HCT116 (cell line): ENCODE measurements around the gene SH3PXD2A. TPM values are rescaled to one million over a fixed set of nuclear protein-coding genes. Genes with fewer than 3 reads are reported as not detected.

ENCODE experiments used
- ATAC-seq: fragments of 200-7000 bp; cut with Tn5 transposase; 2 replicates; pipeline ENCODE4 v1.9.1; 2020; ENCODE audit warnings: mild to moderate bottlenecking, moderate library complexity
- BruUV-seq: library from RNA; stranded (reverse); fragments of 400-500 nt; replicated peaks from 2 replicates; lab custom pipeline; 2021; lab: Mats Ljungman, UMichigan
- CTCF ChIA-PET: fragments of 300-600 bp; sonication (Branson Sonifier 250); formaldehyde crosslinking; loops from one replicate; lab custom pipeline; 2021; ENCODE audit warnings: antibody characterized with exemption; lab: Charles Lee
- POLR2A ChIA-PET: fragments of 300-600, 350-600 bp; sonication (Branson Sonifier 250); formaldehyde crosslinking; loops from one replicate; lab custom pipeline; 2021; ENCODE audit warnings: antibody characterized with exemption; lab: Charles Lee
- RAD21 ChIA-PET, 2 experiments: fragments of 300-600 bp; sonication (Branson Sonifier 250); formaldehyde crosslinking; loops; one replicate each; lab custom pipeline; 2023; ENCODE audit warnings: low total read pairs in 2 of 2; ENCODE audit not compliant: uncharacterized antibody in 2 of 2, unreplicated experiment in 2 of 2, low non-redundant PET in 1 of 2; lab: Charles Lee
- DNase-seq: peaks from one replicate; pipeline ENCODE4 v3.0.0-alpha.2; 2010; ENCODE audit warnings: low read depth, low spot score
- H2AFZ ChIP-seq: fragments of 200-600 bp; shearing (Covaris generic), sonication (generic); 2 replicates; pipeline ENCODE4 v1.6.1; 2017; ENCODE audit warnings: low read depth, mixed run types, mixed read lengths, antibody characterized with exemption, low read length; ENCODE audit not compliant: poor library complexity, severe bottlenecking
- H3K27ac ChIP-seq: 2 replicates; pipeline ENCODE4 v1.5.1; 2012; ENCODE audit warnings: low read depth, low read length
- H3K27me3 ChIP-seq: fragments of 200-600 bp; sonication (generic); 2 replicates; pipeline ENCODE4 v1.6.1; 2016; ENCODE audit warnings: mixed run types, low read length, mixed read lengths; ENCODE audit not compliant: insufficient read depth
- H3K36me3 ChIP-seq, 2 experiments: fragments of 200-500 bp in 1 of 2; fragments of 200-600 bp in 1 of 2; sonication (Bioruptor generic) in 1 of 2; sonication (generic) in 1 of 2; 2 replicates each; pipeline versions ENCODE4 v1.5.1 to v1.6.1; 2014 to 2016; ENCODE audit warnings: low read length in 2 of 2, inconsistent platforms in 1 of 2, mixed read lengths in 1 of 2, mixed run types in 1 of 2; ENCODE audit not compliant: insufficient read depth in 2 of 2, control insufficient read depth in 1 of 2
- H3K4me1 ChIP-seq, 2 experiments: fragments of 200-600 bp in 1 of 2; sonication (generic) in 1 of 2; 2 replicates each; pipeline versions ENCODE4 v1.5.1 to v1.6.1; 2012 to 2017; ENCODE audit warnings: low read length in 2 of 2, inconsistent platforms in 1 of 2, mild to moderate bottlenecking in 1 of 2, mixed read lengths in 1 of 2, mixed run types in 1 of 2, moderate library complexity in 1 of 2; ENCODE audit not compliant: insufficient read depth in 2 of 2, control insufficient read depth in 1 of 2
- H3K4me2 ChIP-seq: fragments of 200-600 bp; sonication (generic); 2 replicates; pipeline ENCODE4 v1.6.1; 2017; ENCODE audit warnings: mixed run types, low read length, mixed read lengths
- H3K4me3 ChIP-seq, 2 experiments: fragments of 200-600 bp in 1 of 2; sonication (generic) in 1 of 2; replicated peaks in 1 of 2; 2 replicates each; pipeline ENCODE4 v1.5.1; 2011 to 2016; ENCODE audit warnings: low read length in 2 of 2, control low read depth in 1 of 2, low read depth in 1 of 2, mild to moderate bottlenecking in 1 of 2, mixed read lengths in 1 of 2, mixed run types in 1 of 2
- H3K79me2 ChIP-seq: fragments of 200-600 bp; sonication (generic); 2 replicates; pipeline ENCODE4 v1.6.1; 2017; ENCODE audit warnings: mild to moderate bottlenecking, mixed run types, low read length, moderate library complexity, mixed read lengths; ENCODE audit not compliant: insufficient read depth
- H3K9ac ChIP-seq: fragments of 200-600 bp; sonication (generic); 2 replicates; pipeline ENCODE4 v1.6.1; 2016; ENCODE audit warnings: low read length, mixed read lengths
- H3K9me2 ChIP-seq: fragments of 200-600 bp; sonication (generic), shearing (Covaris generic); 2 replicates; pipeline ENCODE4 v1.6.1; 2017; ENCODE audit warnings: mixed run types, mild to moderate bottlenecking, moderate library complexity; ENCODE audit not compliant: insufficient read depth
- H3K9me3 ChIP-seq, 2 experiments: fragments of 200-500 bp in 1 of 2; fragments of 200-600 bp in 1 of 2; sonication (Bioruptor generic) in 1 of 2; sonication (generic) in 1 of 2; 2 replicates each; pipeline ENCODE4 v1.6.1; 2014 to 2017; ENCODE audit warnings: low read length in 2 of 2, mixed read lengths in 2 of 2, inconsistent platforms in 1 of 2, low read depth in 1 of 2, mild to moderate bottlenecking in 1 of 2, mixed run types in 1 of 2, moderate library complexity in 1 of 2; ENCODE audit not compliant: control insufficient read depth in 1 of 2, insufficient read depth in 1 of 2
- H4K20me1 ChIP-seq: fragments of 200-600 bp; sonication (generic), shearing (Covaris generic); 2 replicates; pipeline ENCODE4 v1.6.1; 2017; ENCODE audit warnings: mixed run types, mild to moderate bottlenecking, moderate library complexity; ENCODE audit not compliant: insufficient read depth
- CEBPB ChIP-seq: IDR thresholded peaks from 2 replicates; pipeline ENCODE4 v1.6.1; 2012; ENCODE audit warnings: low read depth
- JUND ChIP-seq: IDR thresholded peaks from 2 replicates; pipeline ENCODE4 v1.6.1; 2012
- SRF ChIP-seq: IDR thresholded peaks from 2 replicates; pipeline ENCODE4 v1.6.1; 2012; ENCODE audit warnings: low read depth
- YY1 ChIP-seq: IDR thresholded peaks from 2 replicates; pipeline ENCODE4 v1.6.1; 2011; ENCODE audit warnings: low read length, low read depth, moderate library complexity, mild to moderate bottlenecking; ENCODE audit not compliant: insufficient replicate concordance; ENCODE audit errors: extremely low read depth
- ZNF274 ChIP-seq: fragments of 200-500 bp; sonication (Bioruptor generic); IDR thresholded peaks from 2 replicates; pipeline ENCODE4 v1.6.1; 2014; ENCODE audit warnings: mild to moderate bottlenecking, low read depth, low read length, inconsistent platforms
- intact Hi-C: fragments of 100-400 bp; cut with micrococcal nuclease; formaldehyde crosslinking; loops from 2 replicates; pipeline ENCODE4 v1.10.0; 2022
- total RNA-seq: library from RNA; stranded (reverse); gene quantifications from one replicate; pipeline ENCODE4 v1.2.1, GENCODE V29; 2021; ENCODE audit not compliant: unreplicated experiment
- TF ChIP-seq, protein P1 (sequence below): IDR thresholded peaks from 2 replicates; pipeline ENCODE4 v1.6.1; 2012
- TF ChIP-seq, protein P2 (sequence below): IDR thresholded peaks from 2 replicates; pipeline ENCODE4 v1.6.1; 2012; ENCODE audit warnings: low read depth
- TF ChIP-seq, protein P3 (sequence below), 3 experiments: fragments of 200-600 bp in 1 of 3; sonication (generic) in 1 of 3; IDR thresholded peaks in 2 of 3; conservative IDR thresholded peaks in 1 of 3; 2 replicates each; pipeline ENCODE4 v1.5.1; 2012 to 2017; ENCODE audit warnings: low read depth in 2 of 3, low read length in 2 of 3, antibody characterized with exemption in 1 of 3, borderline replicate concordance in 1 of 3, control low read depth in 1 of 3, mild to moderate bottlenecking in 1 of 3, mixed read lengths in 1 of 3, mixed run types in 1 of 3, moderate library complexity in 1 of 3; ENCODE audit not compliant: insufficient read depth in 1 of 3
- TF ChIP-seq, protein P4 (sequence below): IDR thresholded peaks from 2 replicates; pipeline ENCODE4 v1.6.1; 2012

SH3PXD2A gene
- total RNA-seq, 1 experiment from 2014 or later: 8.7 TPM

DNA sequence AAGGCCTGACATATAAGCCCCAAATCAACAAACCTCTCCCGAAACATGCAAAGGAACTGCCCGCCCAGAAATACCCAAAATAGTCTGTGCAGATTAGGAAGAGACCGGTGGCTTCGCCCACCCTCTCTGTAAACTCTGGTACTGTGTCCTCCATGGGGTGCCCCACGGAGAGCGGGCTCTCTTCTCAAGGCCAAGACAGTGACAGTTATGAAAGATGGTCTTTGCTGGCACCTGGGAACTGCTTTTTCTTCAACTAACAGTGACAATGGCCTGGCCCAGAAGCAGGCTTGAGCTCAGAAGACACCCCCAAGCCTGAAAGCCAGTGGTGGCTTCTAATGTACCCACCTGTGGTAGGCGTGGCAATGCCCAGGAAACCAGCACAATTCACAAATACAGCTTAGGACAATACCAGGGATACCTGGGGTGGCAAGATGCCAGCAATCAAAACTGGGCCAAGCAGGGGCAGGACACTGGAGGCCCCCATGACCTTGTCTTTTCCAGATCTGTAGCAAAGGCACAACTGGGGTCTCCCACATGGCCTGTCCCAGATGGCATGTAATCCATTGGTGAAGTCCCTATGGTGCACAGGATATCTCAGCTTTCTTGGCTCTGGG lies 254.3 kb downstream of the SH3PXD2A start:
- intact Hi-C loops: no loop called here
- H3K27me3 ChIP-seq: no peaks in the 10 kb centered on the region
- CTCF ChIA-PET: interaction anchor here (0.7 to 3.6 kb wide), 2 partner anchors 72 to 85 kb away, joined by 3 to 41 read pairs; no protein-coding TSS in a partner anchor
- TF ChIP-seq, protein P1, sequence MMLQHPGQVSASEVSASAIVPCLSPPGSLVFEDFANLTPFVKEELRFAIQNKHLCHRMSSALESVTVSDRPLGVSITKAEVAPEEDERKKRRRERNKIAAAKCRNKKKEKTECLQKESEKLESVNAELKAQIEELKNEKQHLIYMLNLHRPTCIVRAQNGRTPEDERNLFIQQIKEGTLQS: no peak
- TF ChIP-seq CEBPB: no peak
- POLR2A ChIA-PET: no interaction called here
- H3K9ac ChIP-seq: no peak overlapping the region
- no peaks in the 10 kb centered on the region for H3K9me2 ChIP-seq
- no peaks in the 10 kb centered on the region for H4K20me1 ChIP-seq
- DNase-seq (no peak), ATAC-seq (no peak)
- no peaks in the 10 kb centered on the region for H3K79me2 ChIP-seq
- H3K27ac ChIP-seq: no peak overlapping the region
- peaks cover 0 to 5% of the 10 kb centered on the region in 2 experiments; a peak in 2 of 4 replicates for H3K4me1 ChIP-seq
- no peaks in the 10 kb centered on the region for H3K9me3 ChIP-seq
- H2AFZ ChIP-seq: no peak overlapping the region
- H3K4me2 ChIP-seq: no peak overlapping the region
- RAD21 ChIA-PET: no interaction called here
- no peak overlapping the region for H3K4me3 ChIP-seq
- no peaks in the 10 kb centered on the region for H3K36me3 ChIP-seq
- no TSS peak for BruUV-seq

DNA sequence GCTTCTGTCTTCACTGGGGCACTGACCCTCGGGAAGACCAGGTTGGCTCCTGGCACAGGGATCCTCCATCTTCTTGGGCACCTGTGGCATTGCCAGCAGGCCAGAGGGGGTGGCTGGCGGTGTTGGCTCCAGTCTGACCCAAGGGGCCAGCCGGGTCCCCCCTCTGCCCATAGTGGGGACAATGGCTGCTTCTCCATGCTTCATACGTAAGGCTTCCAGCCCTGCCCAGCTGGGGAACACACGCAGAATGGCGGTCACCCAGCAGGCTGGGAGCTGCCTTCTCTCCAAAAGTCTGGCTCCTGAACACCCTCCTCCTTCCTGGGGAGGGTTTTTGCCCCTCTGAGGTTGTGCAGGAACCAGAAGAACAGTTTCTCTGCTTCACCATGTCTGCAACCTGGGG lies 255.1 kb downstream of the SH3PXD2A start:
- Histone ChIP-seq H2AFZ (no peak overlapping the region), H3K9me3 (no peaks in the 10 kb centered on the region), H3K27ac (no peak overlapping the region), H3K9ac (no peak overlapping the region), H3K27me3 (no peaks in the 10 kb centered on the region), H3K9me2 (no peaks in the 10 kb centered on the region), H3K36me3 (no peaks in the 10 kb centered on the region), H3K79me2 (no peaks in the 10 kb centered on the region), H3K4me3 (no peak overlapping the region), H3K4me1 (peaks cover 0 to 5% of the 10 kb centered on the region in 2 experiments; a peak in 2 of 4 replicates), H3K4me2 (no peak overlapping the region), H4K20me1 (no peaks in the 10 kb centered on the region)
- no peak for TF ChIP-seq SRF
- TF ChIP-seq, protein P2, sequence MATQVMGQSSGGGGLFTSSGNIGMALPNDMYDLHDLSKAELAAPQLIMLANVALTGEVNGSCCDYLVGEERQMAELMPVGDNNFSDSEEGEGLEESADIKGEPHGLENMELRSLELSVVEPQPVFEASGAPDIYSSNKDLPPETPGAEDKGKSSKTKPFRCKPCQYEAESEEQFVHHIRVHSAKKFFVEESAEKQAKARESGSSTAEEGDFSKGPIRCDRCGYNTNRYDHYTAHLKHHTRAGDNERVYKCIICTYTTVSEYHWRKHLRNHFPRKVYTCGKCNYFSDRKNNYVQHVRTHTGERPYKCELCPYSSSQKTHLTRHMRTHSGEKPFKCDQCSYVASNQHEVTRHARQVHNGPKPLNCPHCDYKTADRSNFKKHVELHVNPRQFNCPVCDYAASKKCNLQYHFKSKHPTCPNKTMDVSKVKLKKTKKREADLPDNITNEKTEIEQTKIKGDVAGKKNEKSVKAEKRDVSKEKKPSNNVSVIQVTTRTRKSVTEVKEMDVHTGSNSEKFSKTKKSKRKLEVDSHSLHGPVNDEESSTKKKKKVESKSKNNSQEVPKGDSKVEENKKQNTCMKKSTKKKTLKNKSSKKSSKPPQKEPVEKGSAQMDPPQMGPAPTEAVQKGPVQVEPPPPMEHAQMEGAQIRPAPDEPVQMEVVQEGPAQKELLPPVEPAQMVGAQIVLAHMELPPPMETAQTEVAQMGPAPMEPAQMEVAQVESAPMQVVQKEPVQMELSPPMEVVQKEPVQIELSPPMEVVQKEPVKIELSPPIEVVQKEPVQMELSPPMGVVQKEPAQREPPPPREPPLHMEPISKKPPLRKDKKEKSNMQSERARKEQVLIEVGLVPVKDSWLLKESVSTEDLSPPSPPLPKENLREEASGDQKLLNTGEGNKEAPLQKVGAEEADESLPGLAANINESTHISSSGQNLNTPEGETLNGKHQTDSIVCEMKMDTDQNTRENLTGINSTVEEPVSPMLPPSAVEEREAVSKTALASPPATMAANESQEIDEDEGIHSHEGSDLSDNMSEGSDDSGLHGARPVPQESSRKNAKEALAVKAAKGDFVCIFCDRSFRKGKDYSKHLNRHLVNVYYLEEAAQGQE: no peak
- no peak for TF ChIP-seq YY1
- no peak for TF ChIP-seq ZNF274
- TF ChIP-seq, protein P3, sequence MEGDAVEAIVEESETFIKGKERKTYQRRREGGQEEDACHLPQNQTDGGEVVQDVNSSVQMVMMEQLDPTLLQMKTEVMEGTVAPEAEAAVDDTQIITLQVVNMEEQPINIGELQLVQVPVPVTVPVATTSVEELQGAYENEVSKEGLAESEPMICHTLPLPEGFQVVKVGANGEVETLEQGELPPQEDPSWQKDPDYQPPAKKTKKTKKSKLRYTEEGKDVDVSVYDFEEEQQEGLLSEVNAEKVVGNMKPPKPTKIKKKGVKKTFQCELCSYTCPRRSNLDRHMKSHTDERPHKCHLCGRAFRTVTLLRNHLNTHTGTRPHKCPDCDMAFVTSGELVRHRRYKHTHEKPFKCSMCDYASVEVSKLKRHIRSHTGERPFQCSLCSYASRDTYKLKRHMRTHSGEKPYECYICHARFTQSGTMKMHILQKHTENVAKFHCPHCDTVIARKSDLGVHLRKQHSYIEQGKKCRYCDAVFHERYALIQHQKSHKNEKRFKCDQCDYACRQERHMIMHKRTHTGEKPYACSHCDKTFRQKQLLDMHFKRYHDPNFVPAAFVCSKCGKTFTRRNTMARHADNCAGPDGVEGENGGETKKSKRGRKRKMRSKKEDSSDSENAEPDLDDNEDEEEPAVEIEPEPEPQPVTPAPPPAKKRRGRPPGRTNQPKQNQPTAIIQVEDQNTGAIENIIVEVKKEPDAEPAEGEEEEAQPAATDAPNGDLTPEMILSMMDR (IDR thresholded peaks at IDR 0.05 in 2 of 3, conservative IDR thresholded peaks at IDR 0.05 in 1 of 3; ENCODE audit: borderline replicate concordance in 1 of 3, insufficient read depth in 1 of 3, low read depth in 2 of 3, low read length in 2 of 3): no peak
- TF ChIP-seq, protein P4, sequence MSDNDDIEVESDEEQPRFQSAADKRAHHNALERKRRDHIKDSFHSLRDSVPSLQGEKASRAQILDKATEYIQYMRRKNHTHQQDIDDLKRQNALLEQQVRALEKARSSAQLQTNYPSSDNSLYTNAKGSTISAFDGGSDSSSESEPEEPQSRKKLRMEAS: no peak
- TF ChIP-seq JUND: no peak
- ChIA-PET CTCF (interaction anchor here (3.6 kb wide), 1 partner anchor 86 kb away, joined by 41 read pairs; no protein-coding TSS in a partner anchor), RAD21 (no interaction called here), POLR2A (no interaction called here)
- ATAC-seq (no peak), DNase-seq (no peak)
- intact Hi-C loops: no loop called here
- BruUV-seq: no TSS peak
